HFFc6 (cell line): ENCODE data around the gene S1PR4. TPM values are rescaled to one million over a fixed set of nuclear protein-coding genes. Genes with fewer than 3 reads are reported as not detected.

Experiments
- DNase-seq: peaks from one replicate; pipeline ENCODE4 v3.0.0-alpha.2; 2018
- H3K27ac Mint-ChIP-seq: 2 replicates; pipeline ENCODE4 v1.8.0; 2020; ENCODE audit warnings: mild to moderate bottlenecking, mixed read lengths
- H3K27me3 Mint-ChIP-seq: 2 replicates; pipeline ENCODE4 v1.8.0; 2021; ENCODE audit warnings: mild to moderate bottlenecking, moderate library complexity, mixed read lengths; ENCODE audit not compliant: insufficient read depth
- H3K36me3 Mint-ChIP-seq: 2 replicates; pipeline ENCODE4 v1.8.0; 2021; ENCODE audit warnings: low read depth, mixed read lengths
- H3K4me1 Mint-ChIP-seq: 2 replicates; pipeline ENCODE4 v1.8.0; 2020; ENCODE audit warnings: low read depth, mixed read lengths
- H3K4me3 Mint-ChIP-seq: 2 replicates; pipeline ENCODE4 v1.8.0; 2020; ENCODE audit warnings: mild to moderate bottlenecking, moderate library complexity, mixed read lengths
- H3K9me3 Mint-ChIP-seq: 2 replicates; pipeline ENCODE4 v1.8.0; 2020; ENCODE audit warnings: mild to moderate bottlenecking, mixed read lengths
- CTCF ChIP-seq: fragments of 200-600 bp; sonication (generic); IDR thresholded peaks from 2 replicates; pipeline ENCODE4 v1.5.0; 2021; ENCODE audit warnings: antibody characterized with exemption, mild to moderate bottlenecking
- total RNA-seq, 6 experiments: library from RNA; stranded (reverse); fragmentation: NEBNext Ultra II Directional; extraction: Animal tissue kit (Norgen Biotek cat#: 25700); gene quantifications; 2 replicates in 1 of 6; 3 replicates in 5 of 6; pipeline ENCODE4 v1.2.3, GENCODE V29; 2021

S1PR4 gene
- total RNA-seq, 6 experiments from 2014 or later: not detected

GRCh38 chr19:3160219-3160618 is 18.4 kb upstream of the S1PR4 start:
- TF ChIP-seq CTCF: no peak
- no peaks in the 10 kb centered on the region; the same call in 1 of the 2 replicates for H3K36me3 Mint-ChIP-seq
- peaks cover 15% of the 10 kb centered on the region for H3K4me1 Mint-ChIP-seq
- H3K27ac Mint-ChIP-seq: no peak overlapping the region
- H3K4me3 Mint-ChIP-seq: no peak overlapping the region
- peaks cover 1% of the 10 kb centered on the region; the same call in 1 of the 2 replicates for H3K27me3 Mint-ChIP-seq
- H3K9me3 Mint-ChIP-seq: peaks cover 4% of the 10 kb centered on the region; the same call in 1 of the 2 replicates
- DNase-seq: no peak

- Mint-ChIP-seq H3K27me3 (peaks cover 1% of the 10 kb centered on the region; the same call in 1 of the 2 replicates), H3K27ac (peak overlapping the region; percentile 22; the same call in 1 of the 2 replicates), H3K9me3 (peaks cover 4% of the 10 kb centered on the region; the same call in 1 of the 2 replicates), H3K4me3 (no peak overlapping the region), H3K36me3 (no peaks in the 10 kb centered on the region), H3K4me1 (peaks cover 15% of the 10 kb centered on the region)
- peak; percentile 28 for DNase-seq
- no peak for TF ChIP-seq CTCF
These were observed 17.1 kb upstream of the S1PR4 start for GRCh38 chr19:3161453-3161852.

GRCh38 chr19:3162418-3163229 is 15.9 kb upstream of the S1PR4 start:
- Mint-ChIP-seq H3K27ac (no peak overlapping the region), H3K4me1 (peaks cover 15% of the 10 kb centered on the region), H3K9me3 (peaks cover 4% of the 10 kb centered on the region; the same call in 1 of the 2 replicates), H3K36me3 (no peaks in the 10 kb centered on the region), H3K4me3 (no peak overlapping the region; the same call in 1 of the 2 replicates), H3K27me3 (peaks cover 1% of the 10 kb centered on the region; the same call in 1 of the 2 replicates)
- no peak for TF ChIP-seq CTCF
- no peak for DNase-seq

GRCh38 chr19:3163230-3163886 is 15.2 kb upstream of the S1PR4 start:
- H3K27me3 Mint-ChIP-seq: peaks cover 4% of the 10 kb centered on the region; the same call in 1 of the 2 replicates
- H3K36me3 Mint-ChIP-seq: no peaks in the 10 kb centered on the region
- peak overlapping the region; percentile 31; the same call in 1 of the 2 replicates for H3K4me3 Mint-ChIP-seq

More at GRCh38 chr19:3163230-3163886, 15.2 kb upstream of the S1PR4 start:
- peak; percentile 99 for TF ChIP-seq CTCF
- H3K27ac Mint-ChIP-seq: no peak overlapping the region
- H3K9me3 Mint-ChIP-seq: peaks cover 4% of the 10 kb centered on the region; the same call in 1 of the 2 replicates
- peaks cover 15% of the 10 kb centered on the region for H3K4me1 Mint-ChIP-seq
- DNase-seq: peak; percentile 31
